ENCODE results near the gene HOXA3. TPM values are rescaled to one million over a fixed set of nuclear protein-coding genes. Genes with fewer than 3 reads are reported as not detected.

The HOXA3 gene
- total RNA-seq, 1 donor from 2014 or later = 2.4 TPM

- DNase-seq = peak; percentile 56
These were observed 9.1 kb downstream of the HOXA3 start, which contains the start of gene HOXA5 for GRCh38 chr7:27143023-27143949. Gene HOXA5, minus strand, starts transcription at chr7:27143681. Its CDS starts 74 bp downstream, at chr7:27143607.

GRCh38 chr7:27142580-27143022 is 9.8 kb downstream of the HOXA3 start:
- no peak for DNase-seq

GRCh38 chr7:27141923-27142579 is 10.3 kb downstream of the HOXA3 start:
- no peak for DNase-seq

GRCh38 chr7:27141137-27141922 is 11.1 kb downstream of the HOXA3 start:
- DNase-seq = no peak

- DNase-seq = no peak
These were observed 12.1 kb downstream of the HOXA3 start for GRCh38 chr7:27140126-27140857.

GRCh38 chr7:27139334-27140125 is 12.9 kb downstream of the HOXA3 start:
- DNase-seq = no peak

GRCh38 chr7:27138985-27139333 is 13.4 kb downstream of the HOXA3 start:
- no peak for DNase-seq

GRCh38 chr7:27138472-27138871 is 13.9 kb downstream of the HOXA3 start:
- DNase-seq = no peak

- DNase-seq = no peak
These were observed 14.6 kb downstream of the HOXA3 start for GRCh38 chr7:27137640-27138315.

- DNase-seq = no peak
These were observed 18.0 kb downstream of the HOXA3 start for GRCh38 chr7:27134392-27134791.

- no peak for DNase-seq
These were observed 18.8 kb downstream of the HOXA3 start for GRCh38 chr7:27133409-27134231.

GRCh38 chr7:27132978-27133377 is 19.4 kb downstream of the HOXA3 start:
- DNase-seq = no peak

GRCh38 chr7:27132214-27132613 is 20.2 kb downstream of the HOXA3 start:
- DNase-seq = no peak

GRCh38 chr7:27131390-27131819 is 21.0 kb downstream of the HOXA3 start:
- DNase-seq = no peak

GRCh38 chr7:27130540-27131389 is 21.6 kb downstream of the HOXA3 start, which contains the start of gene HOXA4:
Gene HOXA4, minus strand, starts transcription at chr7:27130757. Its CDS starts 24 bp downstream, at chr7:27130733.
- DNase-seq = peak; percentile 93

GRCh38 chr7:27129729-27130539 is 22.4 kb downstream of the HOXA3 start:
- no peak for DNase-seq
